ENCODE data around the gene TMEM94. TPM values are rescaled to one million over a fixed set of nuclear protein-coding genes. Genes with fewer than 3 reads are reported as not detected.

TMEM94 gene
- total and polyA plus RNA-seq, 2 of the 8 experiments (the other 6 are each of a cell fraction or from before 2014, with no cell fraction given) = 54.8 to 69.9 TPM

DNA sequence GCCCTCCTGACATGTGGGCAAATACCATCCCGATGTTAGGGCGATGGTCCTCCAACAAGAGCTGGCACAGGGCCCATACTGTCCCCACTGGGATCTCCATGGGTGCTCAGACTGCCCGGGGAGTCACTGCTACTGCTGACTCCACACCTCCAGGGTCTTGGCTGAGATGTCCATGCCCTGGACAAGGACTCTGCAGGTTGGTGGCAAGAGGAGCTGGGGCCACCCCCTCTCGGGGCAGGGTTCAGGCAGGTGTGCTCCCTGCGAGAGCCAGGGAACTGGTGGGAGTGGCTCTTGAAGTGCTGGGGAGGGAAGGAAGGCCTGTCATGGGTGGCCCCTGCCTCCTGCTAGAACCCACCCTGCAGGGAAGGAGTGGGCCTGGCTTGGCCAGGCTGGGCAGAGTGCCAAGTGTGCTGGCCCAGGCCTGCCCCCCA is 52.5 kb downstream of the TMEM94 start:
- POLR2A ChIA-PET (ENCODE audit: partially characterized antibody) = interaction anchor here (1.1 to 1.2 kb wide), 2 partner anchors 9 to 12 kb away, joined by 3 to 6 read pairs; no protein-coding TSS in a partner anchor
- TF ChIP-seq BACH1 (IDR thresholded peaks at IDR 0.05; ENCODE audit: low read length) (no peak), TEAD4 (IDR thresholded peaks at IDR 0.05; ENCODE audit: low read depth, low read length) (no peak), CTBP2 (IDR thresholded peaks at IDR 0.05; ENCODE audit: borderline replicate concordance, insufficient read depth, insufficient read length, low read length) (no peak), FOSL1 (IDR thresholded peaks at IDR 0.05; ENCODE audit: insufficient read depth, low read depth, low read length) (no peak), EZH2 (IDR thresholded peaks at IDR 0.05; ENCODE audit: low read depth, low read length, severe bottlenecking) (no peak), SP2 (IDR thresholded peaks at IDR 0.05; ENCODE audit: low read length) (no peak), POLR2A (IDR thresholded peaks at IDR 0.05; ENCODE audit: control extremely low read depth in 1 of 2, low read depth in 2 of 2, low read length in 2 of 2) (no peak), SP1 (IDR thresholded peaks at IDR 0.05; ENCODE audit: low read depth, low read length) (no peak), ZNF274 (IDR thresholded peaks at IDR 0.05; ENCODE audit: borderline replicate concordance, extremely low read depth, low read length) (no peak), EP300 (IDR thresholded peaks at IDR 0.05; ENCODE audit: borderline replicate concordance in 1 of 2, low read depth in 2 of 2, low read length in 2 of 2) (no peak), TAF1 (IDR thresholded peaks at IDR 0.05; ENCODE audit: low read depth, low read length) (no peak), RNF2 (IDR thresholded peaks at IDR 0.05; ENCODE audit: borderline replicate concordance, low read depth, low read length, missing control alignments, poor library complexity, severe bottlenecking) (no peak), JUN (IDR thresholded peaks at IDR 0.05; ENCODE audit: low read depth, low read length) (no peak), MAFK (IDR thresholded peaks at IDR 0.05; ENCODE audit: low read depth, low read length) (no peak)

More for the DNA sequence above, 52.5 kb downstream of the TMEM94 start:
- H3K79me2 ChIP-seq (ENCODE audit: control insufficient read depth in 1 of 2, insufficient read depth in 2 of 2, low read length in 2 of 2) = peaks cover 0 to 11% of the 10 kb centered on the region in 2 experiments; a peak in 1 of 4 replicates
- H3K4me3 ChIP-seq (ENCODE audit: extremely low read depth in 1 of 4, insufficient read depth in 2 of 4, low read depth in 3 of 4, low read length in 4 of 4) = no peak overlapping the region
- no peak overlapping the region for H4K8ac ChIP-seq (ENCODE audit: extremely low read depth, insufficient read depth, low read length)
- no peak overlapping the region for H2BK5ac ChIP-seq (ENCODE audit: low read depth, low read length)
- no peak overlapping the region for H4K5ac ChIP-seq (ENCODE audit: insufficient read length, low read depth, low read length)
- H3K4ac ChIP-seq (replicated peaks; ENCODE audit: insufficient read length, low read depth, low read length) = no peak overlapping the region
- no peaks in the 10 kb centered on the region for H3K23me2 ChIP-seq (ENCODE audit: low read depth, low read length)
- DNase-seq (ENCODE audit: low read depth in 1 of 2, low spot score in 2 of 2) = no peak
- H3K9ac ChIP-seq (replicated peaks in 1 of 4; ENCODE audit: extremely low read depth in 1 of 4, low read depth in 3 of 4, low read length in 3 of 4) = no peak overlapping the region
- no peak overlapping the region for H2BK15ac ChIP-seq (ENCODE audit: low read length)
- no peak overlapping the region for H3K18ac ChIP-seq (ENCODE audit: extremely low read depth, low read length)
- H3K14ac ChIP-seq (ENCODE audit: insufficient read length) = no peak overlapping the region
- H2AFZ ChIP-seq (ENCODE audit: low read length) = no peak overlapping the region
- H2BK20ac ChIP-seq (ENCODE audit: low read length) = no peak overlapping the region
- no peak overlapping the region for H3K23ac ChIP-seq (ENCODE audit: insufficient read length)
- H3K4me2 ChIP-seq (ENCODE audit: insufficient read depth in 1 of 2, low read depth in 2 of 2, low read length in 2 of 2) = no peak overlapping the region
- CTCF ChIA-PET (ENCODE audit: partially characterized antibody) = interaction anchor here (1.4 kb wide), 1 partner anchor 32 kb away, joined by 5 read pairs; no protein-coding TSS in a partner anchor
- no peak for FAIRE-seq
- H3K36me3 ChIP-seq (ENCODE audit: control insufficient read depth in 2 of 4, insufficient read depth in 4 of 4, low read length in 3 of 4) = peaks cover 0 to 11% (median 4%) of the 10 kb centered on the region in 4 experiments; a peak in 3 of 8 replicates
- H3K79me1 ChIP-seq (ENCODE audit: low read depth, low read length) = no peaks in the 10 kb centered on the region; the same call in 1 of the 2 replicates
- no peaks in the 10 kb centered on the region for H3K9me3 ChIP-seq (ENCODE audit: insufficient read depth in 2 of 2, low read depth in 1 of 2, low read length in 1 of 2)
- WGBS, 2 experiments (ENCODE audit: extremely low coverage in 1 of 2, insufficient coverage in 1 of 2, insufficient read length in 1 of 2, insufficient replicate concordance in 2 of 2, low coverage in 1 of 2, low lambda C conversion rate in 2 of 2, missing lambda C conversion rate in 1 of 2) = 90% methylated on average over 5 of the region's 5 CpGs; no CpG with 5 or more reads in 1 of the 2 experiments
- peaks cover 0 to 4% (median under 1%) of the 10 kb centered on the region in 4 experiments; a peak in 3 of 7 replicates for H3K4me1 ChIP-seq (replicated peaks in 1 of 4; ENCODE audit: control insufficient read depth in 3 of 4, insufficient read depth in 4 of 4, low read length in 3 of 4)
- no peak overlapping the region; the same call in 1 of the 2 replicates for H3K27ac ChIP-seq (ENCODE audit: low read depth, low read length)
- H2AK5ac ChIP-seq (ENCODE audit: low read depth, low read length) = no peak overlapping the region
- H4K20me1 ChIP-seq (replicated peaks in 1 of 2; ENCODE audit: control insufficient read depth in 1 of 2, insufficient read depth in 2 of 2, low read length in 2 of 2) = peaks cover 2 to 32% of the 10 kb centered on the region in 2 experiments
- H2BK120ac ChIP-seq (replicated peaks; ENCODE audit: low read depth, low read length) = no peak overlapping the region
- no peak overlapping the region for H3K56ac ChIP-seq (replicated peaks; ENCODE audit: insufficient read length, low read depth, low read length)
- H3K27me3 ChIP-seq (replicated peaks in 1 of 4; ENCODE audit: control insufficient read depth in 3 of 4, extremely low read depth in 1 of 4, insufficient read depth in 3 of 4, low read length in 3 of 4) = no peaks in the 10 kb centered on the region
- H4K91ac ChIP-seq (replicated peaks; ENCODE audit: insufficient read length, low read length) = no peak overlapping the region
- H2BK12ac ChIP-seq (ENCODE audit: low read depth, low read length) = no peak overlapping the region

All from H1 (cell line).